Hematopoietic multipotent progenitor cell treated with erythropoietin and hydrocortisone succinate and interleukin-3 and kit ligand, for 15 days (in vitro differentiated cells): ENCODE results near the gene MAGEL2.

Experiments
- DNase-seq: peaks from one replicate; pipeline ENCODE4 v3.0.0-alpha.2; 2015; ENCODE audit warnings: low spot score

The MAGEL2 gene

GRCh38 chr15:23647421-23648370 is at the start of gene MAGEL2:
Gene MAGEL2, minus strand, starts transcription at chr15:23647867. Its CDS starts 125 bp downstream, at chr15:23647742.
- no peak for DNase-seq

- DNase-seq: no peak
Observed at GRCh38 chr15:23695282-23695681, 47.6 kb upstream of the MAGEL2 start.

DNA sequence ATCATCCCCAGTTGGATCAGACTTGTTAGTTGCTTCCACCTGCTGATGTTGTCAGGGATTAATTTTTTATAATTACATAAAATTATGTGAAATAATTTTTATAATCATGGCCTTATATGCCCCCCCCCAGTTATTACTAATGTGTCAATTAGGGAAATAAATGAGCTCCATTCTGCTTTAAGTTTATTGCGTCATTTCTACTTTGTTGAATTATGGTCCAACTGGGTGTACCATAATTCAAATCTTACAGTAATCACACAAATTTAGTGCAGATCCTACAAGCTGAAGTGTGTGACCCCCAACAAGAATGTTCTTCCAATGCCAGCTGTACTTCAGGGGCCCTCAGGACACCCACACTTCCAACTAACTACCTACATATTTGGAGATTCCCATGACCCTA is 46.9 kb upstream of the MAGEL2 start:
- no peak for DNase-seq

DNA sequence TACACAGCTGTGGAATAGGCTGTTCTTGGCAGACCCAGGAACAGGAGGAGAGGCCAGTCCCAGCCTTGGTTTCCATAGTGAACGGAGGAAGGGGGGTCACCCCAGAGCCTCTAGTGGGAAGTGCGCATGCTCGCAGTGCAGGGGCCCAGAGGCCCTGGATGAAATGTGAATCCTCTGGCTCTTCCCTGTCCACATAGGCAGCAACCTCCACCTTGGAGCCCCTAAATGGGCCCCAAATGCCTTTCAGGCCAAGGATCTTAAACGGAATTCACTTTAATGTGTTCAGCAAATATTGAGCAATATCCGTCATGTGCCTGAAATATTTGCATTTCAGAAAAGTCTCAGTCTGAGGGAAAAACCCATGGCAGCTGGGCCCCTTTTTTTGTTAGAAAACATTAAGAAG is 42.8 kb upstream of the MAGEL2 start:
- no peak for DNase-seq

GRCh38 chr15:23690015-23690414 is 42.3 kb upstream of the MAGEL2 start:
- DNase-seq: no peak

GRCh38 chr15:23687143-23687470 is 39.4 kb upstream of the MAGEL2 start, which contains the start of gene NDN:
Gene NDN, minus strand, starts transcription at chr15:23687305. Its CDS starts 88 bp downstream, at chr15:23687217.
- DNase-seq: no peak

- no peak for DNase-seq
Observed at GRCh38 chr15:23686466-23687142, 38.9 kb upstream of the MAGEL2 start.

GRCh38 chr15:23671481-23671880 is 23.8 kb upstream of the MAGEL2 start:
- DNase-seq: no peak

DNA sequence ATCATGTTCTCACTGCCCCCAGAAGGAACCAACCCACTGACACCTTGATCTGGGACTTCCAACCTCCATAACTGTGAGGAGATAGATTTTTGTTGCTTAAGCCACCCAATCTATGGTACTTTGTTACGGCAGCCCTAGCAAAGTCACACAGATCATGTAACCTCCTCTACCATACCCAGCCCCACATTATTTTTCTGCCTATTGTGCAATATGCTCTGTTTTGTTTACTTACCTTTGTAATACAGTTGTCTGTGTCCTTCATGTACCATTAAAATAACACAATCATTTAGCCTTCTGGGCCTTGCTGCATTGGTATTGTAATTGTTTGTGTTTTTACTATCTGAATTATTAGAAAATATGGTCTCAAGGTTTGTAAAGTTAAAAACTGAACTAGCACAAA is 23.3 kb upstream of the MAGEL2 start:
- no peak for DNase-seq

GRCh38 chr15:23663232-23663631 is 15.6 kb upstream of the MAGEL2 start:
- DNase-seq: no peak

DNA sequence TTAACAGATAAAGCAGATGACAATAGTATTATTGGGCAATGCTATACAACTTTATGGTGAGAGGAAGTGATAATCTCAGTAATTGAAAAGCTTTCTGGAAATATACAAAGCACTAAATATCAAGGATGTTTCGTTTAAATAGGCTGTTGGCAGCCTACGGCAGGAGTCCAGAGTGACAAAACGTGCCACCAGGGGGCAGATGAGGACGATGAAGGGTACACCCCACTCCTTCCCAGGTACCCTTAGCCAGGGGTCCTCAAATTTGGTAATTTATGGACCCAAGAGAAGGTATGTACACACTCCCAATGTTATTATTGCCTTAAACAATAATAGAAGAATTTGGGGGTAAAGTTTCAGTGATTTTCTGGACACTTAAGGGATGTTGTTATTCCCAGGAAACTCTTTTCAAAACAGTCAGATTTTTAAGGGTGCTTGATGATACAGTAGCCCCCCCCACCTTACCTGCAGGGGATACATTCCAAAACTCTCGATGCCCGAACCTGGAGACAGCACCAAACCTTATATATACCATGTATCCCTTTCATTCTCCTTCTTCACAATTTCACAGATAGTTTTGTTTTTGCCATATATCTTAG is 1.4 kb upstream of the MAGEL2 start:
- DNase-seq: no peak

- no peak for DNase-seq
Observed at GRCh38 chr15:23647001-23647295, 719 bp downstream of the MAGEL2 start.

DNA sequence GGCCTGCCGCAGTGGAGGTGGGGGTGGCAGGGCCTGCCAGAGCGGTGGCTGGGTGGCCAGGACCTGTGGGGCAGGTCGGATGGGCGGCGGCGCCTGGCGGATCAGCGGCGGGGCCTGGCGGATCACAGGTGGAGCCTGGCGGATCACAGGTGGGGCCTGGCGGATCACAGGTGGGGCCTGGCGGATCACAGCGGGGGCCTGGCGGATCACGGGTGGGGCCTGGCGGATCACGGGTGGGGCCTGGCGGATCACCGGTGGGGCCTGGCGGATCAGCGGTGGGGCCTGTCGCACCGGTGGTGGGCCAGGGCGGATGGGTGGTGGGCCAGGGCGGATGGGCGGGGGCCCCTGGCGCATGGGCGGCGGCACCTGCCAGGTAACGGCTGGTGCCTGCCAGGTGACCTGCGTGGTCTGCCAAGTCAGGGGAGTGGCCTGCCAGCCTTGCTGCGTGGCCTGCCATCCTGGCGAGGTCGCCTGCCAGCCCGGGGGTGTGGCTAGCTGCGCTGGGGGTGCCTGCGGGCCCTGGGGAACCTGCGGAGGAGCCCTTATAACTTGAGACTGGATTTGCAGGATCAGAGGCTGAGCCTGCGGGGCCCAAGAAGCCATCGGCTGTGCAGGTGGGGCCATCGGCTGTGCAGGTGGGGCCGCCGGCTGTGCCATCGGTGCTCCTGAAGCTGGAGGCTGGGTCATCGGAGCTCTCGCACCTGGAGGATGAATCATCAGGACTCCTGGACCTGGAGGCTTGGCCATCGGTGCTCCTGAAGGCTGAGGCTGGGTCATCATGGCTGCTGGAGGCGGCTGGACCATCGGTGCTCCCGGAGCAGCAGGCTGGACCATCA is 1.3 kb downstream of the MAGEL2 start:
- DNase-seq: no peak

DNA sequence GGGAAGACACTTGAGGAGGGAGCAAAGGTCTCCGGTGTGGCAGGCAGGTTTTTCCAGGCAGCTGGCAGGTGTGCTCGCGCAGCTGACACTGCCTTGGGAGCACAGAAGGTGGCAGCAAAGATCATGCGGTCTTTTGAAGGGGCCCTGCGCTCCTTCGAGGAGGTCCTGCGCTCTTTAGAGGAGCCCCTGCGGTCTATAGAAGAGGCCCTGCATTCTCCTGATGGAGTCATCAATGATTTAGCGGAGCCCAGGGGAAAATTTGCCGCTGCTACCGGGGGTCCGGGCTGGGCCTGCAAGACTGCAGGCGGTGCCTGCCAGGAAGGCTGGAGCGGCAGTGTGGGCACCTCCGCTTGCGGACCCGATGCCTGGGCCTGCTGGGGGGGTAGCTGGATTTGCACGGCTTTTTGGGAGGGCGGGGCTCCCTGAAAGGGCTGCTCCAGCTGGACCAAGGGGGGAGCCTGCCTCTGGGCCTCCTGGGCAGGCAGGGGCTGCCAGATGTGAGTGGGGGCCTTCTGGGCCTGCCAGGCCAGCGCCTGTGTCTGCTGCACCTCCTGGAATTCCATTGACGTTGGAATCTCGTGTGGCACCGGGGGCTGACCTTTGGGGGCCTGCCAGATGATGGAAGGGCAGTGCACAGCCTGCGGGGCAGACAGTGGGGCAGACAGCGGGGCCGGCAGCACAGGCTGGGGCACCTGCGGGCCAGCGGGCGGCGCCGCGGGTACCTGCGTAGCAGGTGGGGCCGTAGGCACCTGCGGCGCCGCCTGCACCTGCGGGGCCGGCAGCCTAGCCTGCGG is 2.1 kb downstream of the MAGEL2 start:
- no peak for DNase-seq

GRCh38 chr15:23644829-23645228 is 2.8 kb downstream of the MAGEL2 start:
- no peak for DNase-seq

GRCh38 chr15:23642413-23643044 is 5.1 kb downstream of the MAGEL2 start:
- DNase-seq: peak; percentile 9

- DNase-seq: no peak
Observed at GRCh38 chr15:23634181-23634580, 13.5 kb downstream of the MAGEL2 start.

GRCh38 chr15:23629234-23629805 is 18.3 kb downstream of the MAGEL2 start:
- DNase-seq: no peak

GRCh38 chr15:23628612-23629233 is 18.9 kb downstream of the MAGEL2 start:
- no peak for DNase-seq

- no peak for DNase-seq
Observed at GRCh38 chr15:23616536-23616935, 31.1 kb downstream of the MAGEL2 start.
